GM21360 (cell line): ENCODE results near the gene HOTAIR.

Experiments used
- ATAC-seq: cut with Tn5 transposase; IDR thresholded peaks from one replicate; pipeline ENCODE4 v1.9.1; 2021; ENCODE audit warnings: mild to moderate bottlenecking, moderate library complexity; ENCODE audit not compliant: unreplicated experiment

The HOTAIR gene

GRCh38 chr12:53976172-53976822, 1.5 kb upstream of the HOTAIR start:
- ATAC-seq = no peak

- ATAC-seq = no peak
Measured at GRCh38 chr12:53975479-53976152, 862 bp upstream of the HOTAIR start.

DNA sequence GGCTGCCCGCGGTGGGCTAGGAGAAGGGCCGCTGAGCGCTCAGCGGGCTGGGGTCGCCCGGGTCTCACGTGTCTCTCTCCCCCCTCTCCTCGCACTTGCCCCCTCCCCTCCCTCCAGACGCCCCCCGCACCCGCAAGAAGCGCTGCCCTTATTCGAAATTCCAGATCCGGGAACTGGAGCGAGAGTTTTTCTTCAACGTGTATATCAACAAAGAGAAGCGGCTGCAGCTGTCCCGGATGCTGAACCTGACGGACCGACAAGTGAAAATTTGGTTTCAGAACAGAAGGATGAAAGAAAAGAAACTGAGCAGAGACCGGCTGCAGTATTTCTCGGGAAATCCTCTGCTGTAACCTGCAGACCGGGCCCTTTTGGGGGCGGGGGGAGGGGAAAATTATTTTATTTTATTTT, 314 bp upstream of the HOTAIR start:
- no peak for ATAC-seq

GRCh38 chr12:53973236-53974042, 1.3 kb downstream of the HOTAIR start:
- no peak for ATAC-seq

DNA sequence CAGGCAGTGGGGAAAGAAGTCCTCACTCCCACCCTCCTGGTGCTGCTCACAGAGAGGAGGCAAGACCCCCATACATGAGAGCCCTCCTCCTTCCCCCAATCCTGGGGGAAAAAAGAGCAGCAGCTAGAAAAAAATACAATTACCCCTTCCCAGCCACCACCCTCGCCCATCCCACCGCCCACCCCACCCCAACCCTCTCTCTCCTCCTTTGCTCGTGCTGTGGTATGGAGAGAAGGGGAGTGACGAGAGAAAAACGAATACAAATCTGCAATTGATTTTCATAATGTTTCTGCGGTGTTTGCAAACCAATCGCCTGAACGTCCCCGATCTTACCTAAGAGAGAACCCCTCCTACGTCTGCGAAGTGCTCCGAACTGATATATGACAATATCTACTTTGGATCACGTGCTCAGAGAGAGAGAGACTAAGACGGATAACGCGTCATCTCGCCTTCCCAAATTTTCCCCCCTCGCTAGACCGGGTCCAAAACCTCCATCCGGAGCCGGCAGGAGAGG, 2.0 kb downstream of the HOTAIR start, which contains the start of gene HOXC11:
Gene HOXC11, plus strand, starts transcription at position 405 of the 514 bp plus-strand sequence. CDS start 116 bp downstream, outside the sequence.
- no peak for ATAC-seq

- no peak for ATAC-seq
Measured at GRCh38 chr12:53972152-53972702, 2.5 kb downstream of the HOTAIR start.

DNA sequence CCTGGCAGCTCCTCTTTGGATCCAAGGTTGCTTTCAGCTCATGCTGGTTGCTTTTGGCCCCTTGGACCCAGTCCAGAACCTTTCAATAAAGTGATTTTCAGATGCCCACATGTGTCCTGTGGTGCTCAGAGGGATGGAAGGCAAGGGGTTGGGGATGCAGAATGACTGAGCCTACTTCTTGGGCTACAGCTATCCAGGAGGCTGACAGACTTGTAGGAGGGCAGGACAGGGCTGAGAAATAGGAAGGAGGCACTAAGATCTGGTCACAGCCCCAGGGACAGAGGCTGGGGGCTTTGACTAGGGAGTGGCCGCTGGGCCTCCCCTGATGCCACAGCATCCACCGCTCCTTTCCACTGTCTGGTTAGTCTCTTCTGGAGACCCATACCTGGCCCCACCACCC, 3.1 kb downstream of the HOTAIR start:
- no peak for ATAC-seq

- no peak for ATAC-seq
Measured at GRCh38 chr12:53971129-53971528, 3.6 kb downstream of the HOTAIR start.

GRCh38 chr12:53970451-53970850, 4.3 kb downstream of the HOTAIR start:
- no peak for ATAC-seq

GRCh38 chr12:53969588-53970259, 5.0 kb downstream of the HOTAIR start:
- ATAC-seq = no peak

GRCh38 chr12:53968214-53969127, 6.3 kb downstream of the HOTAIR start:
- ATAC-seq = no peak

DNA sequence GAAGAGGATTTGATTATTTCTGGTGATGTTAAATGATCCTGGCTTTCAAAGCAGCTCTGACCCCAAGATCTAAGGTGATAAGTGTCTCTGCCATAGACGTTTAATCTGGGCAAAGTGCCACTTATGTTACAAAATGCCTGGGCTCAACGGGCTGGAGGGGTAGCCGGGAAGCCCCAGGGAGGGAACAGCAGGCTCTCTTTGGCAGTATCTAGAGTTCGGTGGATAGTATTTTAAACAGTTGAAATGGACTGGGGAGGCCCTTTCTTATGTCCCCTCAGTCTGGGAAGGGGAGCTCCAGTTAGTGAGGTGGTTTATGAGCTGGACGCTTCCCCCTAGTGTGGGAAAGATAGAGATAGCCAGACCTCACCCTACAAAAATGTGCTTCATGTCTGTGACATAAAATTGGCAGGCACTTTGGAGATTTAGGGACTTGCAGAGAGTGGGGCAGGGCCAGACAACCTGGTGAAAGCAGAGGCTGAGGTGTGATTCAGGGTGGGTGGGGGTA, 7.3 kb downstream of the HOTAIR start:
- no peak for ATAC-seq

GRCh38 chr12:53966385-53967133, 8.2 kb downstream of the HOTAIR start:
- no peak for ATAC-seq

DNA sequence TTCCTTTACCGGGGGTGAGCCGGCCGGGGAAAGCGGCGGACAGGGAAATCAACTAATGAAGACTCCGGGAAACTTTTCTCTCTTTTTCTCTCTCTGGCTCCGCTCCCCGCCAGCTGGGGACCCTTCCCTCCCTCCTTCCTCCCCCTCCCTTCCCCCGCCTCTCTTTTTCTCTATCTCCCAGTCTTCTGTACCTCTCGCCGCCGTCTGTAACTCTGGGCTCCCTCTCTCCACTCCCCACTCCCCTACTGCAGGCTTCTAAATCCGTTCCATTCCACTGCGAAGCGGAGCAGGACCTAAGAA, 8.7 kb downstream of the HOTAIR start:
- ATAC-seq = no peak

- no peak for ATAC-seq
Measured at GRCh38 chr12:53965281-53966084, 9.3 kb downstream of the HOTAIR start.

- no peak for ATAC-seq
Measured at GRCh38 chr12:53964315-53964713, 10.4 kb downstream of the HOTAIR start.

GRCh38 chr12:53963434-53964314, 11.1 kb downstream of the HOTAIR start:
- no peak for ATAC-seq
